ENCODE data around the gene RGS7. TPM values are rescaled to one million over a fixed set of nuclear protein-coding genes. Genes with fewer than 3 reads are reported as not detected.
A peak's percentile ranks its signal among the peaks of the same experiment; 100 is the strongest.

The RGS7 gene
- total and polyA plus RNA-seq, 2 experiments from 2014 or later = 0.22 to 0.73 TPM

GRCh38 chr1:240801442-240801841 lies 555.6 kb downstream of the RGS7 start:
- H3K4me2 ChIP-seq = no peak overlapping the region
- H3K79me2 ChIP-seq = no peaks in the 10 kb centered on the region
- WGBS (ENCODE audit: low lambda C conversion rate, missing lambda C conversion rate) = 88% methylated on average over 3 of the region's 3 CpGs

GRCh38 chr1:240800291-240800690 lies 556.7 kb downstream of the RGS7 start:
- Histone ChIP-seq H4K20me1 (ENCODE audit: insufficient read depth, poor library complexity, severe bottlenecking) (no peaks in the 10 kb centered on the region), H3K27ac (no peak overlapping the region), H3K79me2 (no peaks in the 10 kb centered on the region), H3K9me3 (ENCODE audit: low read depth) (no peaks in the 10 kb centered on the region), H3K4me1 (ENCODE audit: insufficient read depth) (no peaks in the 10 kb centered on the region), H3K9me2 (replicated peaks; ENCODE audit: insufficient read depth) (no peaks in the 10 kb centered on the region), H2AFZ (no peak overlapping the region), H3K36me3 (replicated peaks; ENCODE audit: insufficient read depth, low read depth) (no peaks in the 10 kb centered on the region), H3K4me2 (no peak overlapping the region), H3K4me3 (no peak overlapping the region), H3K27me3 (no peaks in the 10 kb centered on the region)
- no peak for DNase-seq (ENCODE audit: low spot score)
- TF ChIP-seq EZH2 (IDR thresholded peaks at IDR 0.05; ENCODE audit: borderline replicate concordance) = no peak
- TF ChIP-seq, protein P1, sequence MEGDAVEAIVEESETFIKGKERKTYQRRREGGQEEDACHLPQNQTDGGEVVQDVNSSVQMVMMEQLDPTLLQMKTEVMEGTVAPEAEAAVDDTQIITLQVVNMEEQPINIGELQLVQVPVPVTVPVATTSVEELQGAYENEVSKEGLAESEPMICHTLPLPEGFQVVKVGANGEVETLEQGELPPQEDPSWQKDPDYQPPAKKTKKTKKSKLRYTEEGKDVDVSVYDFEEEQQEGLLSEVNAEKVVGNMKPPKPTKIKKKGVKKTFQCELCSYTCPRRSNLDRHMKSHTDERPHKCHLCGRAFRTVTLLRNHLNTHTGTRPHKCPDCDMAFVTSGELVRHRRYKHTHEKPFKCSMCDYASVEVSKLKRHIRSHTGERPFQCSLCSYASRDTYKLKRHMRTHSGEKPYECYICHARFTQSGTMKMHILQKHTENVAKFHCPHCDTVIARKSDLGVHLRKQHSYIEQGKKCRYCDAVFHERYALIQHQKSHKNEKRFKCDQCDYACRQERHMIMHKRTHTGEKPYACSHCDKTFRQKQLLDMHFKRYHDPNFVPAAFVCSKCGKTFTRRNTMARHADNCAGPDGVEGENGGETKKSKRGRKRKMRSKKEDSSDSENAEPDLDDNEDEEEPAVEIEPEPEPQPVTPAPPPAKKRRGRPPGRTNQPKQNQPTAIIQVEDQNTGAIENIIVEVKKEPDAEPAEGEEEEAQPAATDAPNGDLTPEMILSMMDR (IDR thresholded peaks at IDR 0.05; ENCODE audit: poor library complexity) = no peak
- TF ChIP-seq EZH2phosphoT487 (IDR thresholded peaks at IDR 0.05; ENCODE audit: low read depth, severe bottlenecking, unreplicated experiment) = no peak
- WGBS (ENCODE audit: low lambda C conversion rate, missing lambda C conversion rate) = 73% methylated on average over 1 of the region's 1 CpG

More at GRCh38 chr1:240801442-240801841, 555.6 kb downstream of the RGS7 start:
- no peak overlapping the region for H2AFZ ChIP-seq
- H3K27me3 ChIP-seq = no peaks in the 10 kb centered on the region
- no peaks in the 10 kb centered on the region for H3K36me3 ChIP-seq (replicated peaks; ENCODE audit: insufficient read depth, low read depth)
- H3K4me1 ChIP-seq (ENCODE audit: insufficient read depth) = no peaks in the 10 kb centered on the region
- H3K4me3 ChIP-seq = no peak overlapping the region
- H3K9me3 ChIP-seq (ENCODE audit: low read depth) = no peaks in the 10 kb centered on the region
- no peaks in the 10 kb centered on the region for H3K9me2 ChIP-seq (replicated peaks; ENCODE audit: insufficient read depth)
- no peak for DNase-seq (ENCODE audit: low spot score)
- H4K20me1 ChIP-seq (ENCODE audit: insufficient read depth, poor library complexity, severe bottlenecking) = no peaks in the 10 kb centered on the region
- TF ChIP-seq EZH2 (IDR thresholded peaks at IDR 0.05; ENCODE audit: borderline replicate concordance) = no peak
- TF ChIP-seq, protein P1 (IDR thresholded peaks at IDR 0.05; ENCODE audit: poor library complexity) = no peak
- TF ChIP-seq EZH2phosphoT487 (IDR thresholded peaks at IDR 0.05; ENCODE audit: low read depth, severe bottlenecking, unreplicated experiment) = no peak
- no peak overlapping the region for H3K27ac ChIP-seq

DNA sequence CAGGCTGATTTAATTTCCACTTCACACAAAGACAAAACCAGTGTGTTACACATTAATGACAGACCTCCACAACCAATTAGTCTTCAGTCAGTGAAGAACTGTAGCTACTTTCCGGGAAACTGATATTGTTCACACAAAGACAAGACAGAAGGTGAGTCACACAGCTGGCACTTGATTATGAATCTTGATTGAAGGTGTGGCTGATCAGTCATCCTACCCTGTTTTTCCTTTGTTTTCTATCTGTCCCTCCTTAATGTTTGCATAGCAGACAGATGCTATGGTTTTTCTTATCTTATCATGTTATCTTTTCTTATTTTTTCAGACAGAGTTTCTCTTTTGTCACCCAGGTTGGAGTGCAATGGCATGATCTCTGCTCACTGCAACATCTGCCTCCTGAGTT lies 560.0 kb downstream of the RGS7 start:
- Histone ChIP-seq H3K4me2 (no peak overlapping the region), H2AFZ (no peak overlapping the region), H3K4me1 (ENCODE audit: insufficient read depth) (no peaks in the 10 kb centered on the region), H3K27me3 (no peaks in the 10 kb centered on the region), H3K9me3 (ENCODE audit: low read depth) (no peaks in the 10 kb centered on the region), H3K9me2 (replicated peaks; ENCODE audit: insufficient read depth) (no peaks in the 10 kb centered on the region), H3K4me3 (no peak overlapping the region), H3K27ac (no peak overlapping the region), H3K79me2 (no peaks in the 10 kb centered on the region), H3K36me3 (replicated peaks; ENCODE audit: insufficient read depth, low read depth) (no peaks in the 10 kb centered on the region), H4K20me1 (ENCODE audit: insufficient read depth, poor library complexity, severe bottlenecking) (no peaks in the 10 kb centered on the region)
- 38% methylated on average over 1 of the region's 1 CpG for WGBS (ENCODE audit: low lambda C conversion rate, missing lambda C conversion rate)
- peak; percentile 10 for DNase-seq (ENCODE audit: low spot score)
- no peak for TF ChIP-seq EZH2phosphoT487 (IDR thresholded peaks at IDR 0.05; ENCODE audit: low read depth, severe bottlenecking, unreplicated experiment)
- no peak for TF ChIP-seq EZH2 (IDR thresholded peaks at IDR 0.05; ENCODE audit: borderline replicate concordance)
- TF ChIP-seq, protein P1 (IDR thresholded peaks at IDR 0.05; ENCODE audit: poor library complexity) = no peak

Data from hepatocyte (in vitro differentiated cells).